Measurements from ENCODE around the gene SLC22A23.

Gene SLC22A23

GRCh38 chr6:3316818-3317217, 140.0 kb downstream of the SLC22A23 start:
- no peak for DNase-seq (ENCODE audit: low spot score)

DNA sequence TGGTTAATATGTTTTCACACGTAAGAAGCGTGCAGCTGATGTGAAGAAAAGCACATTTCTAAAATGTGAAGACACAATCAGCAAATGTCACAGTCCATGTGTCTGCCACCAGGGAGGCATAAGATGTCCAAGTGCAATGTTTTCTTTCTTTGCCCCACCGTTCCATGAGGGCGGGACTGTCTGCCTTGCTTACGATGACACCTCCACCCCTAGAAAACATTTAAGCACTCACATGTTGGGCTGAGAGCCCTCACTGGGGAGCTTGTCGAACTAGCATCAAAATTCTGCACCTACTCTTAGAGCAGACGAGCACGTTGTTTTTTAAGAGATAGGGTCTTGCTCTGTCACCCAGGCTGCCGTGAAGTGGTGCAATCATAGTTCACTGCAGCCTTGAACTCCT, 140.5 kb downstream of the SLC22A23 start:
- DNase-seq (ENCODE audit: low spot score): no peak

DNA sequence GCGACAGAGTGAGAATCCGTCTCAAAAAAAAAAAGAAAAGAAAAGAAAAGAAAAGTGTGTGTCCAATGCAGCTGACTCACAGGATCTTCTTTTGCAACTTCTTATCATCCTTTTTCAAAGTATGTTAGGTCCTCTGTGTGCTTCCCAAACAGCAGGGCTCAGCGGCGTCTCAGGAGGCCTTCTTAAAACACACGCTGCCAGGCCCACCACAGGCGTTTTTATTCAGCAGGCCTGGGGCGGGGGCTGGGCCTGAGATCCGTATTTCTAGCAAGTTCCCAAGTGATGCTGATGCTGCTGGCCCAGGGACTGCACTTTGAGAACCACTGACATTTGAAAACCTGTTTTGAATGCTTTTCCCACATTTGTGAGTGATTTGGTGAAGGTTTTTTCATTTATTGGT, 141.0 kb downstream of the SLC22A23 start:
- DNase-seq (ENCODE audit: low spot score): no peak

DNA sequence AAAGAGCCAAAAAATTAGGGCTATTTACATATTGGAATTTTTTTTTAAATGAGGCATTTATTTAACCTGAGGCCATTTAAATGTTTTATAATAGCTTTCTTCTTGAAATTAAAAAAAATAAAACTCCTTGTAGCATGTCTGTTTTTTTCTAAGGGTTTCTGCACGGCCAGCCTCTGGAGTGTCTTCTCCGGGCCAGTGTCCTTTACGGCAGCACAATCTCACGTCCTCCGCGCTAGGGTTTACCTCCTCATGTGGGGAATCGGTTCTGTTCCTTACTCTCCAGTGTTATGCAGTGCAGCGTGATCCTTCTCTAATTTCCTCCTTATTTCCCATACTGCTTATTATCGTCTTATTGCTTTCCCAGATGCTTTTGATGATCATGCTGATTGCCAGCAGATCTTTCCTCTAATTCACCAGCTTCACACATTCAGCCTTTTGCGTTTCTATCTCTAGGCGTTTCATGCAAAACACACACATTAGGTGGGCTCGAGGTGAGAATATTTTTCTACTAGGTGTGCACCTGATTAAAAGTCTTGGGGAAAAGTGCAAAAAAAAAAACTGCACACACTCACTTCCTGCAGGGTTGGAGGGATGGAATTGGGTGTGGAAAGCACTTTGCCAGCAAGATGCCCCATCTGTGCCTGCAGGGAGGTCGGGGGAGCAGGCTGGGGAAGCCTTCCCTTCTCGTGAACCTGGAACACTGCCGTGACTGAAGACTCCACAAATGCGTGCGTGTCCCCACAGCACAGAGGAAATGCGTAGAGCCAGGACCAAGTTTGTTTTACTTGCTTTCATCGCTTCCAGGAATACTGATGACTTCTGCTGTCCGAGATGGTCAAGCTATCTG, 142.0 kb downstream of the SLC22A23 start:
- no peak for DNase-seq (ENCODE audit: low spot score)

DNA sequence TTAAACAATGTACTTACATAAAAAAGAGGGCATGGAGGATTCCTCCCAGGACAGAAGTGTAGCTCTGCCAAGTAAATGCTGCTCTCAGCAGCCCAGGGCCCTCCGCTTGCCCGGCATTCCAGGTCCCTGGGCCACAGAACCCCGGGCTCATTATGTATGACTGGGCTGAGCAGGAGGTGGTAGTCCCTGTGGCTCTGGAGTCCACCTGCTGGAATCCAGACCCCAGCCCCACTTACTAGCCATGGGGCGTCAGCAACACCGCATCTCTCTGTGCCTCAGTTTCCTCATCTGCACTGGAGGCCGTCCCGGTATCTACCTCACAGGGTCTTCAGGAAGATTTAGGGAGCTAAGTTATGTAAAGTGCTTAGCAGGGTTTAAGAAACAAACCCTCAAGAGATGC, 142.7 kb downstream of the SLC22A23 start:
- no peak for DNase-seq (ENCODE audit: low spot score)

DNA sequence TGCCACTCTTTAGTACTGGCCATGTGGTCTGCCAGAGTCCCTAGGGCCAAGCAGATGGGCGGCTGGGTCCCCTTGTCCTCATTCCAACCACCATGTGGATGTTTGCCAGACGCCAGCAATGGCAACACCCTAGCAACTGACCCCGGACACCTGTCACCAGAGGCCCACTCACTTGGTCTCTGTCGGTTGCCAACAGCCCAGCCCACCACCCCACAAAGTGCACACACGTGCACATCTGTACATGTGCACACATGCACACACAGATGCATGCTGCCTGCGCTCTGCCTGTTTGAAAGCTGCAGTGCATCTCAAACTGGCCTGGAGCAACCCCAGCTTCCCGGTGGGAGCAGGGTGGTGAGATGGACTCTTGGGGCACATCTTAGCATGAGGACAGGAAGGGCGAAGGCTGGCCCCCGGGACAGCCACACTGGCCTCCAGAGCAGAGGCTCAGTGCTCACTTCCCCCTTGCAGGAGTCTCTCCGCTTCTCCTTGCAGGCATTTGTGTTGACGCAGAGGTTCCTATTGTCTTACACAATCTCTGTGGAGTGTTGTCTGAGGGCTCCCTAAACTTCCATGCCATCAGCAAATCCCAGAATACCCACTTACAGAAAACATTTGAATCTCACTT, 144.1 kb downstream of the SLC22A23 start:
- no peak for DNase-seq (ENCODE audit: low spot score)

DNA sequence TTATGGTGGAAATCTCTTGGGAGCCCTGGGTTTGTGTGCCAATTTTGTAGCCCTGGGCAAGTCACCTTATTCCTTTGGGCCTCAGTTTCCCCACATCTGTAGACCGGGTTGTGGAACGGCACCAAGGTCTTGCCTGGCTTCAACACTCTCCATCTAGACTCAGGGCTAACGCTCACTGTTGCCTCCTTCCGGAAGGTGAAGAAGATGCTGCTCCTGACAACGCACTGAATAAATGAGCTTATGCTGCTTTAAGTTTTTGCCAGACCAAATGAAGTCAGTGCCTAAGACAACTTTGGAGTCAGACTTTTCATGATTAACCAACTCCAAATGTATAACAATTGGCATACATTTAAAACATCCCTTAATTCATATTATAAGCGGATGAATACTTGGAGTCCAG, 145.0 kb downstream of the SLC22A23 start:
- DNase-seq (ENCODE audit: low spot score): no peak

- DNase-seq (ENCODE audit: low spot score): no peak
These were observed 146.1 kb downstream of the SLC22A23 start for GRCh38 chr6:3310703-3311102.

DNA sequence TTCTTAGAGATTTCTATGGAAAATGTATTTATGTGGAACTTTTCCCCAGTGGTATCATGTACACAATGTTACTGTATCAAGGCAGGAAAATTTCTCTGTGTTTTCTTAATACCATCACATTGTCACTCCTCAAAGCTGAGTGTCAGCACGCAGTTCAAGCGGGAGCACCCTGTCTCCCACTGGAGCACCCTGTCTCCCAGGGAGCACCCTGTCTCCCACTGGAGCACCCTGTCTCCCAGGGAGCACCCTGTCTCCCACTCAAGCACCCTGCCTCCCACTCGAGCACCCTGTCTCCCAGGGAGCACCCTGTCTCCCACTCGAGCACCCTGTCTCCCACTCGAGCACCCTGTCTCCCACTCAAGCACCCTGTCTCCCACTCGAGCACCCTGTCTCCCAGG, 146.8 kb downstream of the SLC22A23 start:
- DNase-seq (ENCODE audit: low spot score): no peak

DNA sequence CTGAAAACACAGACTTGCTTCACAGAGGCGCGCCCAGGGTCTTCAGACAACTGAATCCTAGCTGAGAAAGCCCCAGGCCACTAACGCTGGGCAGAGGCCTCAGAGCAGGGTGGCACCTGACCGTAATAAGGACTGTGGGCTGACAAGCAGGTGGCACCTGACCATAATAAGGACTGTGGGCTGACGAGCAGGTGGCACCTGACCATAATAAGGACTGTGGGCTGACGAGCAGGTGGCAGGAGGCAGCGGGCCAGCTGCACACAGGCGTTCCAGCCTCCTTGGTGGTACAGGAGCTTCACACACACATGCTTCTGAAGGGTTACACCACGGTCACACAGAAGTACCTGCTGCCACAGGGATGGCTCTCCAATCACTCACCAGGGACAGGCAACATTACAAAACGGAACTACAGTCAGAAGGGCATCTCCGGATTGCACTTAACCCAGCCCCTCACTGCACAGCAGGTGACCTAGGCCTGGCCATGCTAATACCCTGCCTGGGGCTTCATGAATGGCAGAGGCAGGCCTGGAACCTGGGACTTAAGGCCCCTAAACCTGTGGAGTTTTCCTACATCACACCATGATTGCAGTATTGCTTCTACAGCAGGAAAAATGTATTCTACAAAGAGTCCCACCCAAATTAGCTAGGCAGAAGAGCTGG, 147.3 kb downstream of the SLC22A23 start:
- DNase-seq (ENCODE audit: low spot score): no peak

GRCh38 chr6:3308106-3308505, 148.7 kb downstream of the SLC22A23 start:
- DNase-seq (ENCODE audit: low spot score): no peak

DNA sequence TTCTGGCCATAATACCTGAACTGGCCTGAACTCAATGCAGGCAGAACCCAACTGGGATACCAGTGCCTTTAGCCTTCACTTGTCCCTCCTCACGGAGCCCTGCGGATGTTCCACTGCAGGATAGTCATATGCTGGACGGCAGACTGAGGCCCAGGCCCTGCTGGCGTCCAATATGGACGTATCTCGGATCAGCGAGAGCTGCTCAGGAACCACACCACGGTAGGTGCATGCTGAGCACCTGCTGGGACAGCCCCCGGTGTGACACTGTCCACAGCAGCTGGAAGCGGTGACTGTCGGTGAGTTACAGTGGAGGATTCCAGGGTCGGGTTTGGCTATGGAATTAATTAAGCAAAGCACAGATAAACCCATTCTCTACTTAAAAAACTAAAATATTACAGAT, 149.4 kb downstream of the SLC22A23 start:
- no peak for DNase-seq (ENCODE audit: low spot score)

- DNase-seq (ENCODE audit: low spot score): no peak
These were observed 150.0 kb downstream of the SLC22A23 start for GRCh38 chr6:3306848-3307247.

GRCh38 chr6:3305831-3306230, 151.0 kb downstream of the SLC22A23 start:
- DNase-seq (ENCODE audit: low spot score): no peak

- DNase-seq (ENCODE audit: low spot score): no peak
These were observed 151.7 kb downstream of the SLC22A23 start for GRCh38 chr6:3305216-3305565.

GRCh38 chr6:3304500-3305215, 152.2 kb downstream of the SLC22A23 start:
- DNase-seq (ENCODE audit: low spot score): no peak

DNA sequence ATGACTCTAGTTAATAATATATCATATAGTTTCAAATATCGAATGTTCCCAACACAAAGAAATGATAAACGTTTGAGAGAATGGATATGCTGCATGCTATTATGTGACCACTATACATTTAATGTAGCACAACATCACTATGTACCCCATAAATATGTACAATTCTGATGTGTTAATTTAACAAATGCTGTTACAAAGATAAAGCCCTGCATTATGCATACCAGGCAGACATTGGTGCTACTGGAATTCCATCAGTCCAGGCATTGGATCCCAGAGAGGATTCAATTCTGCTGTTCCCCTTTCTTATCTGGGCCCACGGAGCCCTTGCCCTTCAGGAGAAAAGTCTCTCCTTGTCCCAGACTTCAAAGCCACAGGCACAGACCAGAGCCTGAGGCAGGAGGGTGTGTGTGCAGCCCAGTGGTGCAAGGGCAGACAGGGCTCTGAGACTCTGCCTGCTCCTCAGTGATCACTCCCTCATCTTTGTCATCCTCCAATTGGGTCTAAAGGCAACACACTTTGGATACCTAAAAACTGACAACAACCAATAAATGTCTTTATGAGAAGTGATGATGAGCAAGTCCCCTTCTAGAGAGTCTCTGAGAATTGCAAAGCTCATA, 152.9 kb downstream of the SLC22A23 start:
- DNase-seq (ENCODE audit: low spot score): no peak

DNA sequence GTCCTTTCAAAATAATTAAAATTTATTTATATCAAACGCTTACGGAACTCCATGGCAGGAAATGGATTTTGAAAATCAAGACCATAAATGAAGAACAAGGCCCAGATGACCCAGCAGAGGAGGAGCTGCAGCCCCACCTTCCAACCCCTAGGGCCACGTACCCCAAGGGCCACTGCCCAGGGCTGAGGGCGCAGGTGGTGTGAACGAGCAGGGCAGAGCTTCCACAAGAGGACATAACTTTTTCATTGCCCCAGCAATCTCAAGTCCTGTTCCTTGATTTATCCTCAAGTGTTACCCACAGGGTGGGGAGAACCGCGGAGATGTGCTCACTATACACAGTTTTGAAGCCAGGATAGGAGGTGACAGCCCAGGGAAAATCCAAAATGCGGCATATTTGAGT, 155.3 kb downstream of the SLC22A23 start:
- DNase-seq (ENCODE audit: low spot score): no peak

DNA sequence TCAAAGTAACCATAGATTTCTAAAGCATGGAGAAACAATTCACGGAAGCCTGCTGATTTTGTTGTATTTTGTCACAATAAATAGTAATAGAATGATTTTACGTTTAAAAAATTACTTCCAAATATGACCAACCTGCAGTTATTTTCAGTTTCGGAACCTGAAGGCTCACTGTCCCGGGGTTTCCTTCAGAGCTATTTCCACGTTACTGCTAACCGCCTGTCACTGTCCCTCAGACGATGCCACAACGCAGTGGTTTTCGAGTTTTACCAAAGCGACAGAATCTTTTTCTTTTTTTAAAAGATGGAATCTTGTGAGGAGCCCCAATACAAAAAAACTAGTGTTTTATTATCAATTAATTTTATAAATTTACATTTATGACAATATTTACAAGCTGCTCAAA, 157.6 kb downstream of the SLC22A23 start:
- DNase-seq (ENCODE audit: low spot score): no peak

- no peak for DNase-seq (ENCODE audit: low spot score)
These were observed 158.9 kb downstream of the SLC22A23 start for GRCh38 chr6:3297909-3298308.

DNA sequence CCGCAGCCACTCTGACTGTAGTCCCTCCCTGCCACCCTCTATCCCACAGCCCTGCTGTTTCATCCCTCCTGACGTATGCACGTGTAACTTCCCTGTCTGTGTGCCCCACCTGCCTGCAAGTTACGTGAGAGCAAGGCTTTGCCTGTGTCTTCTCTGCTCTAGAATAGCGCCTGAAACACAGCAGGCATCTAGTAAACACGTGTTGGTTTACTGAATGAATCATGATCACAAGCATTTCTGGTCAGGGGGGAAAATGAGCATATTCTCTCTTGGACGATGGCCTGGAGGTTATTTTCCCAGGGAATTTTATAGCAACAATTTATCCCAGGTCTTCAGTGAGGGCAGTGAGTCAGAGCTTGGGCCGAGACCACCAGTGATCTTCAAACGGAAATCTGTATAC, 159.8 kb downstream of the SLC22A23 start:
- no peak for DNase-seq (ENCODE audit: low spot score)

GRCh38 chr6:3296537-3296936, 160.3 kb downstream of the SLC22A23 start:
- DNase-seq (ENCODE audit: low spot score): no peak
